Measurements from ENCODE around the gene GPS1.

The GPS1 gene

GRCh38 chr17:82051776-82052637 lies at the start of gene GPS1, which contains the start of gene RFNG:
TSS of gene GPS1 (plus strand) at chr17:82051898. CDS start at chr17:82051932, 34 bp downstream.
TSS of gene RFNG (minus strand) at chr17:82051811. CDS start at chr17:82051766, 45 bp downstream.
- no peak for TF ChIP-seq CTCF (IDR thresholded peaks at IDR 0.05; ENCODE audit: low read length, missing control alignments)
- peak; percentile 48 for DNase-seq (ENCODE audit: low read depth)

GRCh38 chr17:82003411-82004381 lies 48.0 kb upstream of the GPS1 start:
- TF ChIP-seq CTCF (IDR thresholded peaks at IDR 0.05; ENCODE audit: low read length, missing control alignments): no peak
- H3K4me3 ChIP-seq (replicated peaks; ENCODE audit: low read depth, low read length): no peak overlapping the region
- DNase-seq (ENCODE audit: low read depth): peak; percentile 94

More at GRCh38 chr17:82051776-82052637, at the start of gene GPS1, which contains the start of gene RFNG:
- H3K4me3 ChIP-seq (replicated peaks; ENCODE audit: low read depth, low read length): peak within 1 kb of the TSS; percentile 77

GRCh38 chr17:82004517-82005455 lies 46.9 kb upstream of the GPS1 start:
- TF ChIP-seq CTCF (IDR thresholded peaks at IDR 0.05; ENCODE audit: low read length, missing control alignments): no peak
- no peak for DNase-seq (ENCODE audit: low read depth)
- H3K4me3 ChIP-seq (replicated peaks; ENCODE audit: low read depth, low read length): no peak overlapping the region

GRCh38 chr17:82005701-82006348 lies 45.9 kb upstream of the GPS1 start:
- no peak overlapping the region for H3K4me3 ChIP-seq (replicated peaks; ENCODE audit: low read depth, low read length)
- no peak for TF ChIP-seq CTCF (IDR thresholded peaks at IDR 0.05; ENCODE audit: low read length, missing control alignments)
- DNase-seq (ENCODE audit: low read depth): no peak

- DNase-seq (ENCODE audit: low read depth): peak; percentile 62
- no peak overlapping the region for H3K4me3 ChIP-seq (replicated peaks; ENCODE audit: low read depth, low read length)
- TF ChIP-seq CTCF (IDR thresholded peaks at IDR 0.05; ENCODE audit: low read length, missing control alignments): no peak
These were observed 45.0 kb upstream of the GPS1 start for GRCh38 chr17:82006468-82007227.

Data from fibroblast of pulmonary artery (primary cell).